ENCODE data around the gene ABHD5. TPM values are rescaled to one million over a fixed set of nuclear protein-coding genes. Genes with fewer than 3 reads are reported as not detected.

ABHD5 gene
- total and polyA plus RNA-seq, 10 of the 15 experiments (the other 5 are each of a cell fraction or from before 2014, with no cell fraction given): 5.5 to 24.4 (median 9.5) TPM

DNA sequence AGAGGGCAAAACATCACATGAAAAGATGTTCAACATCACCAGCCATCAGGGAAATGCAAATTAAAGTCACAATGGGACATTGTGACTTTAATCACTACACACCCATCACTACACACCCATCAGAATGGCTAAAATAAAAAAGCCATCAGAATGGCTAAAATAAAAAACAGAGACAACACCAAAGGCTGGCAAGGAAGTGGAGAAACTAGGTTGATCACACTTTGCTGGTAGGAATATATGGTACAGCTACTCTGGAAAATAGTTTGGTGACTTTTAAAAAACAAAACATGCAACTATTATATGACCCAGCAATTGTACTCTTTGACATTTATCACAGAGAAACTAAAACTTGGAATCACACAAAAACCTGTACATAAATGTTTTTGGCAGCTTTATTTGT is 15.1 kb upstream of the ABHD5 start:
- BruUV-seq (replicated peaks): no TSS peak
- no peak for DNase-seq (ENCODE audit: low read depth, low spot score)
- Histone ChIP-seq H4K20me1 (ENCODE audit: control insufficient read depth, insufficient read depth) (no peaks in the 10 kb centered on the region), H3K36me3 (ENCODE audit: control insufficient read depth in 2 of 2, insufficient read depth in 2 of 2, low read length in 1 of 2) (no peaks in the 10 kb centered on the region), H3K4me1 (ENCODE audit: control insufficient read depth, insufficient read depth, low read length) (no peaks in the 10 kb centered on the region), H3K9me3 (replicated peaks; ENCODE audit: control insufficient read depth, insufficient read depth, low read length) (no peaks in the 10 kb centered on the region), H3K27ac (ENCODE audit: control insufficient read depth, insufficient read depth) (no peak overlapping the region), H3K79me2 (ENCODE audit: control insufficient read depth, insufficient read depth, low read length) (no peaks in the 10 kb centered on the region), H3K4me2 (ENCODE audit: control insufficient read depth, insufficient read depth) (no peak overlapping the region), H2AFZ (ENCODE audit: control insufficient read depth, low read depth, low read length) (no peak overlapping the region), H3K4me3 (no peak overlapping the region), H3K9ac (ENCODE audit: control insufficient read depth, insufficient read depth, low read length) (no peak overlapping the region), H3K27me3 (replicated peaks in 1 of 2; ENCODE audit: control insufficient read depth in 2 of 2, insufficient read depth in 2 of 2, low read length in 1 of 2) (no peaks in the 10 kb centered on the region)
- ChIA-PET CTCF (no interaction called here), RAD21 (ENCODE audit: unreplicated experiment) (no interaction called here), POLR2A (no interaction called here), SMC1A (ENCODE audit: uncharacterized antibody, unreplicated experiment) (no interaction called here)
- TF ChIP-seq EP300 (IDR thresholded peaks at IDR 0.05; ENCODE audit: borderline replicate concordance in 1 of 2, control insufficient read depth in 1 of 2, low read depth in 2 of 2, low read length in 2 of 2) (no peak), NFXL1 (IDR thresholded peaks at IDR 0.05; ENCODE audit: borderline replicate concordance) (no peak), POLR2A (IDR thresholded peaks at IDR 0.05; ENCODE audit: low read depth, low read length) (no peak), HDGF (IDR thresholded peaks at IDR 0.05) (no peak), BMI1 (IDR thresholded peaks at IDR 0.05; ENCODE audit: borderline replicate concordance) (no peak), CBX5 (IDR thresholded peaks at IDR 0.05; ENCODE audit: low read depth) (no peak), NFYA (IDR thresholded peaks at IDR 0.05; ENCODE audit: borderline replicate concordance, low read depth, low read length) (no peak), ASH2L (IDR thresholded peaks at IDR 0.05; ENCODE audit: borderline replicate concordance, low read depth) (no peak), HDAC2 (IDR thresholded peaks at IDR 0.05) (no peak), RELA (IDR thresholded peaks at IDR 0.05; ENCODE audit: borderline replicate concordance, partially characterized antibody) (no peak), GATAD2B (conservative IDR thresholded peaks at IDR 0.05; ENCODE audit: low read depth) (no peak), NR2C1 (IDR thresholded peaks at IDR 0.05) (no peak), MXI1 (IDR thresholded peaks at IDR 0.05; ENCODE audit: low read depth, low read length) (no peak), RUNX3 (IDR thresholded peaks at IDR 0.05; ENCODE audit: low read length) (no peak), ZBED1 (IDR thresholded peaks at IDR 0.05; ENCODE audit: borderline replicate concordance) (no peak)
- TF ChIP-seq, protein P1, sequence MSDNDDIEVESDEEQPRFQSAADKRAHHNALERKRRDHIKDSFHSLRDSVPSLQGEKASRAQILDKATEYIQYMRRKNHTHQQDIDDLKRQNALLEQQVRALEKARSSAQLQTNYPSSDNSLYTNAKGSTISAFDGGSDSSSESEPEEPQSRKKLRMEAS (IDR thresholded peaks at IDR 0.05; ENCODE audit: low read depth, low read length): no peak
- TF ChIP-seq, protein P2, sequence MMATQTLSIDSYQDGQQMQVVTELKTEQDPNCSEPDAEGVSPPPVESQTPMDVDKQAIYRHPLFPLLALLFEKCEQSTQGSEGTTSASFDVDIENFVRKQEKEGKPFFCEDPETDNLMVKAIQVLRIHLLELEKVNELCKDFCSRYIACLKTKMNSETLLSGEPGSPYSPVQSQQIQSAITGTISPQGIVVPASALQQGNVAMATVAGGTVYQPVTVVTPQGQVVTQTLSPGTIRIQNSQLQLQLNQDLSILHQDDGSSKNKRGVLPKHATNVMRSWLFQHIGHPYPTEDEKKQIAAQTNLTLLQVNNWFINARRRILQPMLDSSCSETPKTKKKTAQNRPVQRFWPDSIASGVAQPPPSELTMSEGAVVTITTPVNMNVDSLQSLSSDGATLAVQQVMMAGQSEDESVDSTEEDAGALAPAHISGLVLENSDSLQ (IDR thresholded peaks at IDR 0.05): no peak
- TF ChIP-seq, protein P3, sequence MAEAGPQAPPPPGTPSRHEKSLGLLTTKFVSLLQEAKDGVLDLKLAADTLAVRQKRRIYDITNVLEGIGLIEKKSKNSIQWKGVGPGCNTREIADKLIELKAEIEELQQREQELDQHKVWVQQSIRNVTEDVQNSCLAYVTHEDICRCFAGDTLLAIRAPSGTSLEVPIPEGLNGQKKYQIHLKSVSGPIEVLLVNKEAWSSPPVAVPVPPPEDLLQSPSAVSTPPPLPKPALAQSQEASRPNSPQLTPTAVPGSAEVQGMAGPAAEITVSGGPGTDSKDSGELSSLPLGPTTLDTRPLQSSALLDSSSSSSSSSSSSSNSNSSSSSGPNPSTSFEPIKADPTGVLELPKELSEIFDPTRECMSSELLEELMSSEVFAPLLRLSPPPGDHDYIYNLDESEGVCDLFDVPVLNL (IDR thresholded peaks at IDR 0.05; ENCODE audit: low read depth, low read length): no peak
- no peak for ATAC-seq
- intact Hi-C loops (cut with micrococcal nuclease; ENCODE audit: unreplicated experiment): no loop called here
- FAIRE-seq: no peak
- in situ Hi-C loops (cut with MboI): no loop called here

Data from GM12878 (cell line).